Adrenal gland (tissue), 5 donors: ENCODE results near the gene TULP1.

ENCODE experiments used
- POLR2A ChIP-seq, 2 donors: fragments of 450-650 bp; IDR thresholded peaks; one replicate each; pipeline ENCODE4 v1.6.1; 2017; ENCODE audit warnings: antibody characterized with exemption in 2 of 2, mild to moderate bottlenecking in 2 of 2, moderate library complexity in 1 of 2
- TF ChIP-seq, protein P1 (sequence below), 6 experiments: fragments of 450-650 bp in 4 of 6; fragments of 200-600 bp in 2 of 6; sonication (generic) in 1 of 6; IDR thresholded peaks; 1 replicate in 5 of 6; 2 replicates in 1 of 6; pipeline versions ENCODE4 v1.5.1 to v1.8.0; 2016 to 2021; ENCODE audit warnings: antibody characterized with exemption in 6 of 6, mild to moderate bottlenecking in 2 of 6, moderate library complexity in 1 of 6
- donor health status: DM: no; HTN: no; CAD: no.

DNA sequence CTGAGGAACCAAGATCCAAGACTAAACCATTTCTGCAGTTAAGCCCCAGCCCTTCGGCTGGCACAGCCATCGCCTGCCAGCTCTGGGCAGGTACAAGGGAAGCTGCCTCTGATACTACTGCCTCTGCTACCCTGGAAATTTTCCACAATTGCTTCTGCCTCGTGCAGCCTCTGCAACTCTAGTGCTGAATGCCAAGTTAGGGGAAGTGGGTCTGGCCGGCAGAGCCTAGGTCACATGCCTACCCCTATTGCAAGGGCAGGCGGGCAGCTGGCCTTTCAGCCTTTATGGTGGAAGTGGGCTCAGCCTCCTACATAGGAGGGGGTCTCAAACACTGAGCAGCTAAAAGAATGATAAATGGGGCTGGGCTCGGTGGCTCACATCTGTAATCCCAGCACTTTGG is 44.5 kb upstream of the TULP1 start:
- TF ChIP-seq, protein P1, sequence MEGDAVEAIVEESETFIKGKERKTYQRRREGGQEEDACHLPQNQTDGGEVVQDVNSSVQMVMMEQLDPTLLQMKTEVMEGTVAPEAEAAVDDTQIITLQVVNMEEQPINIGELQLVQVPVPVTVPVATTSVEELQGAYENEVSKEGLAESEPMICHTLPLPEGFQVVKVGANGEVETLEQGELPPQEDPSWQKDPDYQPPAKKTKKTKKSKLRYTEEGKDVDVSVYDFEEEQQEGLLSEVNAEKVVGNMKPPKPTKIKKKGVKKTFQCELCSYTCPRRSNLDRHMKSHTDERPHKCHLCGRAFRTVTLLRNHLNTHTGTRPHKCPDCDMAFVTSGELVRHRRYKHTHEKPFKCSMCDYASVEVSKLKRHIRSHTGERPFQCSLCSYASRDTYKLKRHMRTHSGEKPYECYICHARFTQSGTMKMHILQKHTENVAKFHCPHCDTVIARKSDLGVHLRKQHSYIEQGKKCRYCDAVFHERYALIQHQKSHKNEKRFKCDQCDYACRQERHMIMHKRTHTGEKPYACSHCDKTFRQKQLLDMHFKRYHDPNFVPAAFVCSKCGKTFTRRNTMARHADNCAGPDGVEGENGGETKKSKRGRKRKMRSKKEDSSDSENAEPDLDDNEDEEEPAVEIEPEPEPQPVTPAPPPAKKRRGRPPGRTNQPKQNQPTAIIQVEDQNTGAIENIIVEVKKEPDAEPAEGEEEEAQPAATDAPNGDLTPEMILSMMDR (IDR thresholded peaks at IDR 0.05): no peak
- no peak for TF ChIP-seq POLR2A (IDR thresholded peaks at IDR 0.05)
